Measurements from ENCODE around the gene TTC7B. TPM values are rescaled to one million over a fixed set of nuclear protein-coding genes. Genes with fewer than 3 reads are reported as not detected.

The TTC7B gene
- total RNA-seq, 4 donors from 2014 or later = 3.3 to 18.1 (median 10.0) TPM

- no peak for TF ChIP-seq CTCF (IDR thresholded peaks at IDR 0.05)
- no peak for TF ChIP-seq POLR2A (IDR thresholded peaks at IDR 0.05)
- H3K4me3 ChIP-seq = no peak overlapping the region
- no peaks in the 10 kb centered on the region for H3K36me3 ChIP-seq
- intact Hi-C loops (cut with DNase I) = no loop called here
- no peak overlapping the region for H3K27ac ChIP-seq
- DNase-seq = no peak
- H3K9me3 ChIP-seq = no peaks in the 10 kb centered on the region
- peaks cover 0 to 8% (median 0%) of the 10 kb centered on the region in 3 donors for H3K4me1 ChIP-seq
- WGBS, 2 donors = 80 to 84% methylated on average over 14 of the region's 14 CpGs
- H3K27me3 ChIP-seq = no peaks in the 10 kb centered on the region
Observed at GRCh38 chr14:90703841-90704737, 112.1 kb downstream of the TTC7B start.

- no peaks in the 10 kb centered on the region for H3K27me3 ChIP-seq
- no peak for DNase-seq
- intact Hi-C loops (cut with DNase I) = no loop called here
- no peaks in the 10 kb centered on the region for H3K36me3 ChIP-seq
- TF ChIP-seq POLR2A (IDR thresholded peaks at IDR 0.05) (no peak), CTCF (IDR thresholded peaks at IDR 0.05) (no peak)
- WGBS, 2 donors = 73 to 79% methylated on average over 13 to 15 of the region's 16 CpGs
- H3K4me3 ChIP-seq = no peak overlapping the region
- H3K9me3 ChIP-seq = no peaks in the 10 kb centered on the region
- H3K27ac ChIP-seq = peak overlapping the region; percentile 17 to 79 (median 64)
- peaks cover 0 to 36% (median 11%) of the 10 kb centered on the region in 3 donors for H3K4me1 ChIP-seq
Observed at GRCh38 chr14:90700933-90701776, 115.1 kb downstream of the TTC7B start.

- Histone ChIP-seq H3K9me3 (no peaks in the 10 kb centered on the region), H3K27ac (peak overlapping the region in 3 of 4 donors; percentile 63 to 79 (median 75)), H3K27me3 (no peaks in the 10 kb centered on the region), H3K4me3 (no peak overlapping the region), H3K36me3 (no peaks in the 10 kb centered on the region), H3K4me1 (peaks cover 0 to 38% (median 11%) of the 10 kb centered on the region in 3 donors)
- DNase-seq = no peak
- 84 to 90% methylated on average over 7 of the region's 7 CpGs for WGBS, 2 donors
- TF ChIP-seq POLR2A (IDR thresholded peaks at IDR 0.05) (no peak), CTCF (IDR thresholded peaks at IDR 0.05) (no peak)
- intact Hi-C loops (cut with DNase I) = no loop called here
Observed at GRCh38 chr14:90699016-90699415, 117.2 kb downstream of the TTC7B start.

GRCh38 chr14:90698379-90698869 lies 117.8 kb downstream of the TTC7B start:
- no peaks in the 10 kb centered on the region for H3K36me3 ChIP-seq
- H3K4me1 ChIP-seq = peaks cover 0 to 38% (median 11%) of the 10 kb centered on the region in 3 donors
- TF ChIP-seq CTCF (IDR thresholded peaks at IDR 0.05) = no peak
- H3K27ac ChIP-seq = peak overlapping the region in 3 of 4 donors; percentile 63 to 79 (median 75)
- intact Hi-C loops (cut with DNase I) = no loop called here
- H3K9me3 ChIP-seq = no peaks in the 10 kb centered on the region
- DNase-seq = no peak
- WGBS, 2 donors = 53 to 56% methylated on average over 7 of the region's 7 CpGs
- no peaks in the 10 kb centered on the region for H3K27me3 ChIP-seq
- no peak overlapping the region for H3K4me3 ChIP-seq

Measured in esophagus squamous epithelium (tissue), 5 donors.